Ovary (tissue), 3 donors: ENCODE data around the gene ABHD12.

Source experiments
- POLR2A ChIP-seq: fragments of 450-650 bp; IDR thresholded peaks from one replicate; pipeline ENCODE4 v1.6.1; 2017; ENCODE audit warnings: antibody characterized with exemption, mild to moderate bottlenecking, moderate library complexity
- TF ChIP-seq, protein P1 (sequence below), 3 donors: fragments of 450-650 bp in 2 of 3; fragments of 200-600 bp in 1 of 3; IDR thresholded peaks; one replicate each; pipeline versions ENCODE4 v1.5.1 to v1.8.0; 2016 to 2022; ENCODE audit warnings: antibody characterized with exemption in 3 of 3, mild to moderate bottlenecking in 1 of 3
- donor health status: DM: no; HTN: no; CAD: no.

- TF ChIP-seq, protein P1, sequence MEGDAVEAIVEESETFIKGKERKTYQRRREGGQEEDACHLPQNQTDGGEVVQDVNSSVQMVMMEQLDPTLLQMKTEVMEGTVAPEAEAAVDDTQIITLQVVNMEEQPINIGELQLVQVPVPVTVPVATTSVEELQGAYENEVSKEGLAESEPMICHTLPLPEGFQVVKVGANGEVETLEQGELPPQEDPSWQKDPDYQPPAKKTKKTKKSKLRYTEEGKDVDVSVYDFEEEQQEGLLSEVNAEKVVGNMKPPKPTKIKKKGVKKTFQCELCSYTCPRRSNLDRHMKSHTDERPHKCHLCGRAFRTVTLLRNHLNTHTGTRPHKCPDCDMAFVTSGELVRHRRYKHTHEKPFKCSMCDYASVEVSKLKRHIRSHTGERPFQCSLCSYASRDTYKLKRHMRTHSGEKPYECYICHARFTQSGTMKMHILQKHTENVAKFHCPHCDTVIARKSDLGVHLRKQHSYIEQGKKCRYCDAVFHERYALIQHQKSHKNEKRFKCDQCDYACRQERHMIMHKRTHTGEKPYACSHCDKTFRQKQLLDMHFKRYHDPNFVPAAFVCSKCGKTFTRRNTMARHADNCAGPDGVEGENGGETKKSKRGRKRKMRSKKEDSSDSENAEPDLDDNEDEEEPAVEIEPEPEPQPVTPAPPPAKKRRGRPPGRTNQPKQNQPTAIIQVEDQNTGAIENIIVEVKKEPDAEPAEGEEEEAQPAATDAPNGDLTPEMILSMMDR (IDR thresholded peaks at IDR 0.05) = no peak
- TF ChIP-seq POLR2A = no peak
Observed at GRCh38 chr20:25353353-25353746, 37.3 kb downstream of the ABHD12 start.
